Activated T-cell treated with anti-CD3 and anti-CD28 coated beads for 24 hours (primary cell): ENCODE measurements around the gene OR10V1.

Experiments
- DNase-seq: peaks from one replicate; pipeline ENCODE4 v3.0.0-alpha.2; 2020; ENCODE audit warnings: low read depth

The OR10V1 gene, protein sequence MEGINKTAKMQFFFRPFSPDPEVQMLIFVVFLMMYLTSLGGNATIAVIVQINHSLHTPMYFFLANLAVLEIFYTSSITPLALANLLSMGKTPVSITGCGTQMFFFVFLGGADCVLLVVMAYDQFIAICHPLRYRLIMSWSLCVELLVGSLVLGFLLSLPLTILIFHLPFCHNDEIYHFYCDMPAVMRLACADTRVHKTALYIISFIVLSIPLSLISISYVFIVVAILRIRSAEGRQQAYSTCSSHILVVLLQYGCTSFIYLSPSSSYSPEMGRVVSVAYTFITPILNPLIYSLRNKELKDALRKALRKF

DNA sequence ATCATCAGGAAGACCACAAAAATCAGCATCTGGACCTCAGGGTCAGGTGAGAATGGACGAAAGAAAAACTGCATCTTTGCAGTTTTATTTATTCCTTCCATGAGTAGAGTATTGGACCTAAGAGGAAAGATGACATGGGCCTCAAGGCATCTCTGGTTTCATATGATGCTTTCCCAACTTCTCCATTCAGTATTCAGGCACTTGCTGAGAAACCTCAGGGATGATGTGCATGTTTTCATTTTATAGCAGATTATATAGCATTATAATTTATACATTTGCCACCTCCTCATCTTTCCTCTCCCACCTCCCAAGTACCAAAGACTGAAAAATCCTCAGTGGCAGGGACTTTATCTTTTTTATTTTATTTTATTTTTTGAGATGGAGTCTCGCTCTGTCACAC, at the start of gene OR10V1:
TSS of gene OR10V1 (minus strand) at position 101 of the 400 bp plus-strand sequence. CDS start at position 101, 0 bp downstream.
- no peak for DNase-seq

DNA sequence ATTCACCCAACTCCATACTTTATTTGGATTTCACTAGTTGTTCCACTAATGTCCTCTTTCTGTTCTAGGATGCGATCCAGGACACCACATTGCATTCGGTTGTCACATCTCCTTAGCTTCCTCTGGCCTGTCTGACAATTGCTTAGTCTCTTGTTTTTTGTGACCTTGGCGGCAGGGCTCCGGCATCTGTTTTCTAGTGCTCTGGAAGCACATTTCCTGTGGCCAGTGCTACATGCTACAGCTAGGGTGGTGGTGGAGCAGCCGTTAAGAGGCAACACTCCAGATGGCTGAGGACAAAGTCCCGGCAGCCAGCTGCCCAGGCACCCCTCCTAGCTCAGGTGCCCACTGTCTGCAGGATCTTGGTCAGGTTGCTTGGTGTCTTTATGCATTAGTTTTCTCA, 48.3 kb upstream of the OR10V1 start:
- no peak for DNase-seq

DNA sequence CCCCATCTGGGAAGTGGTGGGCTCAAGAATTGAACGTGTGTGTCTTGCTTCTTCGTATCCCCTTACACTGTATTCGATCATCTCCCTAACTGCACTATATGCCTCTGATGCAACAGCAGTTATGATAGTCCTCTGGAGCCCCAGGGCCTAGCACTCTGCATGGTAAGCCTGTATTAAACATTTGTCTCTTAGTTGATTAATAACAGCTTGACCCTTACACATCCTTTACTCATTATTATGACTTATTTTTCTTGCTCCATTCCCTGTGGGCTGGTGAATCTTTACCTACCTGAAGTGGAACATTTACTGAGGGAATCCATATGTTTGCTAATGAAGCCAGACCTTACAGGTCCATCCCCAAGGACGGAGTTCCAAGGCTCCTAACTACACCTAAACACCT, 47.1 kb upstream of the OR10V1 start:
- DNase-seq, result no peak

DNA sequence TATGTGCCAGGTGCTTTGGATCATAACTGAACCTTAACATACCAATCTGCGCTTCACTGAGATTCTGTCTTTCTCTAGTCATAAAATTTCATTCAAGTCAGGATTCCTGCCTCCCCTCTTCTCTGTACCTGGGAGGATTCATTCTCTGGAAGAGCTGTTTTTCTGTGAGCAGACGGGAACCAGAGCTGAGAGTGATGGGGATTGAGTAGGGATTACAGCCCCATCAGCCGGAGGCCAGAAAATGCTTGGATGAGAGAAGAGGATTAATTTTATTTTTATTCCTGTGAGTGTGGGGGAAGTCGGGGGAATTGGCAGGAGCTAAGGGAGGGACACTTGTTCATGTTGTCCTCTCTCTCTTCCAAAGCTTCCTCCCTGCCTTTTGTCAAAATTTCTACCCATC, 46.3 kb upstream of the OR10V1 start:
- no peak for DNase-seq

DNA sequence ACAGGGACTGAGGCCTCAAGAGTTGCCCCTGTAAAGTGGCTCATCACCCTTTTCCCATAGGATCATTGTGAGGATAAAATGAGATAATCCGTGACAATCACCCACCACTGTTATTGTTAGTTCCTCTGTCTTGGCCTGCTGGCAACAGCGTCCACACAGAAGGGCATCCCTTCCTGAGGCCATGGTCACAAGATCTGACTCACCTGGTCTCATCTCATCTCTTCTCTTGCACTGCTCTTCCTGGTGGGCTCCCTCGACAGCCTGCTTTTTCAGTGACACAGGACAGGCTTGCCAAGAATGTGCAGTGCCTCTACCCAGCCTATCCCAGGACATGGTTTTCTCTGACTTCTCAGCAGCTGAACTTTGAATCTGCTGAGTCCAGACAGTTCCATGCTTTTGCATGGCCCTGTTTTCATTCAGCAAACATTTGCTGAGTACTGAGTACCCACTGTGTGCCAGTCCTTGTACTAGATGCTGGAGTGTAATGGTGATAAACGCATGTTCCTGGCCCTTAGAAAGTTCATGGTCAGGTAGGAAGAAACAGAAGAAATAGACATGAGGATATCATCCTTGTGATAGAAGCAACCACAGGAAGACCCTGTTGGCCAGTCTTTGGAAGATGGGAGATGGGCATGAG, 44.9 kb upstream of the OR10V1 start:
- no peak for DNase-seq

DNA sequence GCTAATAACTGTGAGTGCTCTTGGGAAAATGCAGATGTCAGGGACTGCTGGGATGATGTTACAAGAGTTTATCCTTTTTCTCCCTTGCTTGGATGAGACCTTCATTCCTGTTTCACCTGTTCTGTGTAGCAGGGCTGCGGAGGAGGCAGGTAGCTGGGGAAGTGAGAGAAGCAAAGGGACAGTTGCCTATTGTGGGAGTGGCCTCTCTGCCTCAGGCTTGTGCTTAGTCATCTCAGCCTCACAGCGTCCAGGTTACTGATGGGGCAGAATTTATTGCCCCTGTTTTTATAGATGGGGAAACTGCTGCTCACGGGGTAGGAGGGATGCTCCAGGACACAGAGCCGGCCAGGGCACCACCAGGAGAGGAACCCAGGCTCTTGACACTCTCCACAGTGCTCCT, 43.2 kb upstream of the OR10V1 start:
- no peak for DNase-seq

DNA sequence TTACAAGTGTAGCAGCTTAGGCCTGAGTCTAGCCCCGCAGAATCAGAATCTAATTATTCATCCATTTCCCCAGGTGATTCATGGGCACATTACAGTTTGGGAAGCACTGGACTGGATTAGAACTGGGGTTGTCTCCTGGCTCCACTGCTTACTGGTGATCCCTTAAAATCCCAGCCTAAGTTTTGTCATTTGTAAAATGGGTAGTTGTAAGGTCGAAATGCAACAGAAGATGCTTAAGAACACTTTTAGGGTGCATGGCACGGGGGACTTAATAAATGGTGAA, 42.9 kb upstream of the OR10V1 start:
- DNase-seq, result no peak

DNA sequence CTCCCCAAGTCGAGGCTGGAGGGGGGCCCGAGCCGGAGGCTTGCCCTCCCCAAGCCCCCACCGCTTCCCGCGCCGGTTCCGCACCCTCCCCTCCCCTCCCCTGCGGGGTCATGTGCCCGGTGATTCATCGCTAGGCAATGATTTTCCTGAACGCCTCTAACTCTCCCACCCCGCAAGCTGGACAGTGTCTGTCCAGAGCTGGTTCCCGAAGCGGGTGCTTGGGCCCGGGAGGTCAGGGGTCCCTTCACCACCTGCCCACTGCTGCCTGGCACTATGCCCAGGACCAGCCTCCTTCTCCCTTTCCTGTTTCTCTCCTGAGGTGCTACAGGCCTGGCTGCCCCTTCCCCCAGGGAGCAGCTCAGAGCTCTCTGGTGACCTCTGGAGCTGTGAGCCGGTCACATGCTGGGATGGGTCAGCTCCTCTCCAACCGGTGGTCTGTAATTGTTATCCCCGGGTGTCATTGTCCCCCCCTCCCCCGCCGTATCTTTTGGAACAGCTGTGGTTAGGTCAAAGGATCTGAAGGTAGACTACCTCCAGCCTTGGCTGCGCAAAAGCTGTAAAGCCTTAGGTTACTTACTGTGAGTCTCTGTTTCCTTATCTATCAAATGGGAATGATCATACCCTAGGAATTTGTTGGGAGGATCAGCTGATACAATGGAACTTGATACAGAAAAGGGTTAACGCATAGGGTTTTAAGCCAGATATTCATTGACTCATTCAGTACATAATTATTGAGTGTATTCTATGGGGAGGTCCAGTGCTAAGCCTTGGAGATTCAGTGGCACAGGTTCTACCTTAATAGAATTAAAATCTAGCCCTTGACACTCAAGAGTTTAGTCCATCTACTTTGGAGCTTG, 42.3 kb upstream of the OR10V1 start:
- peak; percentile 25 for DNase-seq

DNA sequence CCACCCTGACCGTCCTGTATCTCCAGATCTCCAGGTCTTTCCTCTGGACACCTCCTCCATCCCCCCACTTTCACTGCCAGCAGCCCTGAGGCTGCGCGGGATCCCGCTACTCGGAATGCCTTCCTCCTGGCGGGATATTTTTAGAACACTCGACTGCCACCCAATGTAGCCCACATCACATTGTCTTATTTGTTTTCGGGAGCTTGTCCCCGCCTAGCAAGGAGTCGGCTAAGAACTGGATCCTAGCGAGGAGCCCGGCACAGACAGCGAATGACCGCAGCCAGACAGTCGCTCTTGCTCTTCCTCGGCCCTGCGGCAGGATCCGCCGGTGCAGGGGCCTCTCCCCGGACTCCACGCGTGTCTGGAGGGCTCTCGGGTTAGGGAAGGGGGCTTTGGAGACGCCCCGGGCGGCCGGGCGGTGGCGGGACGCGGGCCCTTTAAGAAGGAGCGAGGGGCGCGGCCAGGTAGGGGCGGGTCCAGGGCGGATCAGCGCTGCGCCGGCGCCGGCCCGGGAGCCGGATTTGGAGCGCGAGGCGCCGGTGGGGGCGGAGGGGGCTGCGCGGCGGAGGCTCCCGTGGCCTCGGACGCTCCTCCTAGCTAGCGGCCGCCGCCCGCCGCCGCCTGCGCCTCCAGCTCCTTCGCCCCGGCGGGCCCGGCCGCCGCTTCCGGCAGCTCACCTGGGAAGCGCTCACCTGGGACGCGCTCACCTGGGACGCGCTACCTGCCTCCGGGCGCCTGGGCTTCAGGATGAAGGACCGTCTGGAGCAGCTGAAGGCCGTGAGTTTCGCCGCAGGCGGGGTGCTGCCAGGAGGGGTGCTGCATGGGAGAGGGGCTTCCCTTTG, 41.4 kb upstream of the OR10V1 start, which contains the start of gene STX3:
TSS of gene STX3 (plus strand) at position 518 of the 842 bp plus-strand sequence. CDS start at position 748, 230 bp downstream.
- peak; percentile 59 for DNase-seq

DNA sequence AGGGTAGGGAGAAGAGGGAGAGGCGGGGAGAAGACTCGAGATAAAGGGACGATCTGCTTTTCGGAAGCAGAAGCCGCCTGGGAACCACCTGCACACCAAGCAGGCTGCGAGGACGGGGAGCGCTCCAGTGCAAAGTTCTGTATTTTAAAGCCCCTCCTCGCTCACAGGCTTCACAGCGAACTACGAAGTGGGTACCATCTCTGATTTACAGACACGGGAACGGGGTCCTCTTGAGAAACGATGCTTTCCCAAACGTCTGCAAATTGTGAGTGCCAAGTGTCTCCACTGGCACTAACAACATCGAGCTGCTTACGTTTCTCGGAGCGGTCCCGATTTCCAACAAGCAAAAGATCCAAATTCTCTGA, 40.8 kb upstream of the OR10V1 start:
- peak; percentile 4 for DNase-seq

DNA sequence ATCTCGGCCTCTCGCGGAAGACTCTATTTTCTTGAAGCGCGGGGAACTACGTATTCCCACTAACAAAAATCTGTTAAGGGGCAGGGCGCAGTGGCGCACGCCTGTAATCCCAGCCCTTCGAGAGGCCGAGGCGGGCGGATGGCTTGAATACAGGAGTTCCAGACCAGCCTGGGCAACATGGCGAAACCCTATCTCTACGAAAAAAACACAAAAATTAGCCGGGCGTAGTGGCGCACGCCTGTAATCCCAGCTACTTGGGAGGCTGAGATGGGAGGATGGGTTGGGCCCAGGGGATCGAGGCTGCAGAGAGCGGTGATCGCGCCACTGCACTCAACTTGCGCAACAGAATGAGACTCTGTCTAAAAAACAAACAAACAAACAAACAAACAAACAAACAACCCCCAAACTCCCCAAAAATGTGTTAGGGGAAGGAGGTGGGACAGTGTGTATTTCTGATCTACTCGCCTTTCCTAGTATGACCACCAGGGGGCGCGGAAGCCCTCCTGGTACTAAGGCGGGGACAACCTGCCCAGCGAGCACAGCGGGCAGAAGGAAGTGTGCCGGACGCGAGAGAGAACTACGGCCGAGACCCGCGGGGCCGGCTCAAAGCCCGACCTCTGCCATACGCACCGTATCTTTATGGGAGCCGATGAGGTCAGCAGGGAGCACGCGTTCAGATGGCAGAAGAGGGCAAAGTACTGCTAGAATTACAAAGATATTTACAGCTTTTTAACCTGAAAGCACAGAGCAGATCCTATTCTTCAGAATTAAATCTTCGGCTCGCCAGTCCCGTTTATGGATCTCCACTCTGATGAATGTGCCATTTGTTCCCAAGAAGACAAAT, 40.2 kb upstream of the OR10V1 start:
- DNase-seq, result peak; percentile 74

DNA sequence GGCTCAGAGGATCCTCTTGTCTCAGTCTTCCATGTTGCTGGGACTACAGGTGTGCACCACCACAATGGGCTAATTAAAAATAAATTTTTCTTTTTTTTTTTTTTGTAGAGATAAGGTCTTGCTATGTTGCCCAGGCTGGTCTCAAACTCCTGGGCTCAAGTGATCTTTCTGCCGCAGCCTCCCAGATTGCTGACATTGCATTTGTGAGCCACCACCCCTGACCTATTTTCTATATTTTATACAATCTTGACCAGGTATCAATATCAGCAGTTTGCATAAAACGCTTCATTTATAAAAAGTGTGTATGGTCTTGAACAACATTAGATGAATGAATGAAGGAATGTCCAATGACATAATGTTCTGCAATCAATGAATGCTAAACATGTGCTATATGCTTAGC, 32.5 kb upstream of the OR10V1 start:
- DNase-seq, result no peak

DNA sequence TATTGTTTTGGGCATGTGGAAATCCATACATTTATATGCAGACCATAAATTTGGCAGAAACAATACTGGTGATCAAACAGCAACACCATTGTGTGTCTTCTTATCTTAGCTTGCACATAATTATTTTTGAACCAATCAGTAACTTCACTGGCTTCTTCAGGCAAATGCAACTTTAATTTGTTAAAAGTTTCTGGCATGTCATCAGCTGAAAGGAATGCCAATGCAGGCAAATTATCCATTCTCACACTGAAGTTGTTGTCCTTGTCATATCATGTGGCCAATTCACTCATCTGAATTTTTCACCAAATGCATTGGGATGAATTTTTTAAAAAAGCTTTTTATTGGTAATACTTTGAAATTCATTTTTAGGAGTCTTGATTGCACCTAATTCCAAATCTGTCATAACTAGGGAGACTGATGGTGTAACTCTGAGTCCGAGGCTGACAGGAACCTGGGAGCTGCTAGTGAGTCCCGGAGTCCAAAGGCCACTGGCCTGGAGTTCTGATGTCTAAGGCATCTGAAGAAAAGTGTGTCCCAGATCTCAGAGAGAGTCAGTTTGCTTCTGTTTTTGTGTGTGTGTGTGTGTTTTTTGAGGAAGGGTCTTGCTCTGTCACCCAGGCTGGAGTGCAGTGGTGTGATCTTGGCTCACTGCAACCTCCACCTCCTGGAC, 17.4 kb upstream of the OR10V1 start:
- no peak for DNase-seq

DNA sequence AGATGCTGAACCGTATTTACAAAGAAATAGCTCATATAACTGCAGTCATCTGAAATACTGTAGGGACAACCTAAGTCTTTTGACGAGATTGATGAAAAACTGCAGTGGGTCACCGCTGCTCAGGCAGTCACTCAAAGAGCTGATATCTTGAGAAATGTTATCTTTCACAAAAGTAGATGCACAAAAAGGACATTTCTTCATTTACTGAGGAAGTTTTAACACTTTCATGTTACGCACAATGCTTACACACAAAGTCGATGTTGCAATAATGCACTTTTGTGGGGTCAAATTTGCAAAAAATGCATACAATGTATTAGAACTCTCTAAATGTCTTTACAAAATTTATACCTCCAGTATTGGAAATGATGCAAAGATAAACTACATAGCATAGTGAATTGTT, 16.2 kb upstream of the OR10V1 start:
- no peak for DNase-seq

DNA sequence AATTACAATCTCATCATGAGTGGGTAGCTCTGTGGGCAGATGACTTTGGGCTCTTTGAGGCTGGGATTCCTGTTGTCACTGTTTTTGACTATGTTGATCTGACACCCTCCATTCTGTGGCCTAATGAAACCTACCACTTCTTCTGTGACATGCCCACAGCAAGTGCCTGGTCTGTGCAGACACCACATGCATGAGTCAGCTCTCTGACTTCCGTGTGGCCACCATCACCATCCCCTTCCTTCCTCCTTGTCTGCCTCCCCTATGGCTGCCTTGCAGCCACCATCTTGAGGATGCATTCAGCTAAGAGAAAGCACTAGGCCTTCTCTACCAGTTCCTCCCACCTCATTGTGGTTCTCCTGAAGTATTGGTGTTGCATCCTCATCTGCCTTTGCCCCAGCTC, 15.3 kb upstream of the OR10V1 start:
- no peak for DNase-seq

DNA sequence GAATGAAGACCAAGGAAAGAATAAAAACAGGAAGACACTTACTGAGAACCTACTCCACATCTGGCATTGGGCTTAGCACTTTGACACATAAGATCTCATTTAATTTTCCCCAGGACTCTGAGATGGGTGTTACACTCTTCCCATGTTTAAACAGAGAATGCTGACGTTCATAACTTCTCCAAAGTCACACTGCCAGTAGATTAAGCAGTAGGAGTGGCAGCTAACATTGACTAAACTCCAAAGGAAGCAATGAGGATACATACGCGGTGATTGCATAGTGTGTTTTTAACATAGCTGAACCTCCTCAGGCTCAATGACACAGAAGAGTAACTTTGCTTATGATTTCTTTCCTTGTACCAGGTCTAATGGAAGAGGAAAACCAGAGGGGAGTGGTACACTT, 14.5 kb upstream of the OR10V1 start:
- DNase-seq, result no peak

DNA sequence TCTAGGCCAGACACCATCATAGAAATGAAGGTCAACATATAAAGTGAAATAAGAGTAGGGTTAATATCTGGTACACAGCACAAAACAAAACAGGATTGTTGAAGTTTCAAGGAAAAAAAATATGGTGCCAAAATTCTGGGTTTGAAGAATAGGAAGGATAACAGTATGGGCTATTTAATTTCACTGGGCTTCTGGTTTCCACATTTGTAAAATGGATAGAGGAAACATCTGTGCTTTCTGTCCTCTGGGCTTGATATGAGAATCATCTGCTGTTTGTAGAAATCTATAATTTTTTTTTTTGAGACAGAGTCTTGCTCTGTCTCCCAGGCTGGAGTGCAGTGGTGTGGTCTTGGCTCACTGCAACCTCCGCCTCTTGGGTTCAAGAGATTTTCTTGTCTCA, 13.8 kb upstream of the OR10V1 start:
- no peak for DNase-seq

DNA sequence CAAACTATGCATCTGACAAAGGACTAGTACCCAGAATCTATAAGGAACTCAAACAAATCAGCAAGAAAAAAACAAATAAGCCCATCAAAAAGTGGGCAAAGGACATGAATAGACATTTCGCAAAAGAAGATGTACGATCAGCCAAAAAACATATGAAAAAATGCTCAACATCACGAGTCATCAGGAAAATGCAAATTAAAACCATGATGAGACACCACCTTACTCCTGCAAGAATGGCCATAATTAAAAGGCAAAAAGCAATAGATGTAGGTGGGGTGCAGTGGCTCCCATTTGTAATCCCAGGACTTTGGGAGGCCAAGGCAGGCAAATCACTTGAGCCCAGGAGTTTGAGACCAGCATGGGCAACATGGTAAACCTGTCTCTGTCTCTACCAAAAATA, 10.4 kb upstream of the OR10V1 start:
- DNase-seq, result no peak

DNA sequence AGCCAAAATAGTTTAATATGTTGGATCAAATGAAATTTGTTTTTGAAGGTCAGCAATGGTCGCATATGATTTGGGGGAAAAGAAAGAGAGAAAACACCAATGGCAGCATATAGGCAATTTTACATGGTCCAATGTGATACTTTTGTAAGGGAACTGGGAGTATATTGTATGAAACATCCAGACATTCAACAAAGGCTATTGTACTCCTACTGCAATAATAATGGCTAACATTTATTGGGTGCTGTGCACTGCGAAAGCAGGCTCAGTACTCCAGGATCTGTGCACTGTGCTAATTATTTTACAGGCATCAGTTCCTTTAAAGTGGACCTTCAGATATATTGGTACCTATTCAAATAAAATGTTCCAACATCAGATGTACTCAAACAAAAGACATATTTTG, 5.9 kb upstream of the OR10V1 start:
- DNase-seq, result no peak

DNA sequence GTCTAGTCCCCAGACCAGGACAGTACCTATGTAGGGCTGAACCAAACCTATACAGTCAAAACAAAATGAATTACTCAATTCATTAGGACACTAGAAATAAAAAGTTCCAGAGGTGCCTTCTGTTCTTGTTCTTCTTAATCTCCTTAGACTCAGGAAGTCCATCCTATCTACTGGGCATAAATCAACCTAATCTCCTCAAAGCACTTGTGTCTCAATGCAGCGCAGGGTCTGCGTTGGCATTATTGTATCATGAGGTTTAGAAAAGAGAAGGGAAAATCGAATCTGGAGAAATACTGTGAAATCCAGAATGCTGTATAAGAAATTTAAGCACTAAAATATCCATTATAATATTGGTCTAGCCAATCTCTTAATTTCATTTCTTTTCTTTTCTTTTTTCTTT, 2.4 kb upstream of the OR10V1 start:
- no peak for DNase-seq
